Psoas muscle (tissue), 8 donors: ENCODE data around the gene RHOJ. TPM values are rescaled to one million over a fixed set of nuclear protein-coding genes. Genes with fewer than 3 reads are reported as not detected.

Experiments used
- ATAC-seq, 4 donors: fragments of 200-7000 bp; cut with Tn5 transposase; one replicate each; pipeline ENCODE4 v1.9.1; 2020; ENCODE audit warnings: moderate library complexity in 3 of 4, mild to moderate bottlenecking in 2 of 4
- DNase-seq, 2 donors: peaks; one replicate each; pipeline ENCODE4 v3.0.0-alpha.2; 2020
- H3K27ac ChIP-seq: fragments of 200-600 bp; one replicate; pipeline ENCODE4 v1.8.0; 2022
- H3K27me3 ChIP-seq, 3 donors: fragments of 200-600 bp in 1 of 3; one replicate each; pipeline versions ENCODE4 v1.6.1 to v1.8.0; 2013 to 2022; ENCODE audit warnings: low read length in 2 of 3, mild to moderate bottlenecking in 2 of 3, moderate library complexity in 1 of 3; ENCODE audit not compliant: insufficient read depth in 3 of 3
- H3K36me3 ChIP-seq, 2 donors: fragments of 200-600 bp in 1 of 2; one replicate each; pipeline versions ENCODE4 v1.6.1 to v1.8.0; 2013 to 2022; ENCODE audit warnings: low read depth in 1 of 2, mild to moderate bottlenecking in 1 of 2, moderate library complexity in 1 of 2; ENCODE audit not compliant: insufficient read depth in 1 of 2
- H3K4me1 ChIP-seq: fragments of 200-600 bp; one replicate; pipeline ENCODE4 v1.8.0; 2022
- H3K4me3 ChIP-seq: fragments of 200-600 bp; one replicate; pipeline ENCODE4 v1.8.0; 2022; ENCODE audit warnings: mild to moderate bottlenecking
- H3K9me3 ChIP-seq: fragments of 200-600 bp; one replicate; pipeline ENCODE4 v1.8.0; 2022
- CTCF ChIP-seq: fragments of 200-600 bp; IDR thresholded peaks from one replicate; pipeline ENCODE4 v1.8.0; 2022; ENCODE audit warnings: antibody characterized with exemption
- WGBS, 3 donors: extraction: QIAGEN DNeasy Blood & Tissue Kit; methylation state at CpG; one replicate each; pipeline versions ENCODE4 v1.1.6 to v1.1.7; 2013; 5-methylcytosine and 5-hydroxymethylcytosine counted together
- intact Hi-C, 2 donors: fragments of 100-400 bp; cut with DNase I; formaldehyde crosslinking; loops; one replicate each; pipeline versions ENCODE4 v1.11.0 to v1.14.2; 2022
- polyA plus RNA-seq, 3 donors: library from polyadenylated mRNA; stranded (reverse); fragments of 200-250 nt; gene quantifications; one replicate each; pipeline ENCODE4 v1.2.3, GENCODE V29; 2013
- total RNA-seq, 4 donors: library from RNA; stranded (reverse); fragmentation: NEBNext Ultra II Directional in 2 of 4; extraction: Animal tissue kit (Norgen Biotek cat#: 25700) in 2 of 4; gene quantifications; one replicate each; pipeline versions ENCODE4 v1.2.1 to v1.2.4, GENCODE V29; 2021 to 2023
- donor health status: healthy with polysubstance abuse.
- donor health status: DM: no; HTN: no; CAD: no; lungs with moderate emphysema.
- donor health status: Bipolar disorder and iron deficiency.
- donor health status: healthy.
- donor health status: DM: yes; HTN: yes; CAD: no.
- donor health status: DM: no; HTN: no; CAD: no.
- donor health status: DM: no; HTN: no; CAD: no.
- donor health status: DM: yes; HTN: yes; CAD: no.

Gene RHOJ
- total and polyA plus RNA-seq, 7 donors, result 2.2 to 7.5 (median 3.7) TPM

GRCh38 chr14:63214417-63215196 lies 10.4 kb downstream of the RHOJ start:
- 33 to 56% (median 41%) methylated on average over 5 of the region's 5 CpGs for WGBS, 3 donors
- Histone ChIP-seq H3K27me3 (peaks cover 0 to 2% (median 0%) of the 10 kb centered on the region in 3 donors), H3K4me3 (no peak overlapping the region), H3K27ac (no peak overlapping the region), H3K9me3 (no peaks in the 10 kb centered on the region), H3K36me3 (no peaks in the 10 kb centered on the region), H3K4me1 (no peaks in the 10 kb centered on the region)
- TF ChIP-seq CTCF, result no peak
- DNase-seq (no peak), ATAC-seq (peak in 1 of 4 donors; percentile 49)
- intact Hi-C loops, result no loop called here

- no peaks in the 10 kb centered on the region for H3K4me1 ChIP-seq
- ATAC-seq, result no peak
- no peak overlapping the region for H3K27ac ChIP-seq
- DNase-seq, result no peak
- no peak overlapping the region for H3K4me3 ChIP-seq
- TF ChIP-seq CTCF, result no peak
- WGBS, 3 donors, result 47 to 87% (median 57%) methylated on average over 3 of the region's 3 CpGs
- H3K36me3 ChIP-seq, result no peaks in the 10 kb centered on the region
- intact Hi-C loops, result no loop called here
- no peaks in the 10 kb centered on the region for H3K27me3 ChIP-seq
- no peaks in the 10 kb centered on the region for H3K9me3 ChIP-seq
Observed at GRCh38 chr14:63220526-63220925, 16.3 kb downstream of the RHOJ start.

GRCh38 chr14:63223596-63223995 lies 19.4 kb downstream of the RHOJ start:
- ATAC-seq (no peak), DNase-seq (no peak)
- no peak for TF ChIP-seq CTCF
- Histone ChIP-seq H3K4me3 (no peak overlapping the region), H3K27me3 (no peaks in the 10 kb centered on the region), H3K27ac (no peak overlapping the region), H3K4me1 (no peaks in the 10 kb centered on the region), H3K36me3 (no peaks in the 10 kb centered on the region), H3K9me3 (no peaks in the 10 kb centered on the region)
- intact Hi-C loops, result no loop called here
- 46 to 67% (median 55%) methylated on average over 3 of the region's 3 CpGs for WGBS, 3 donors

GRCh38 chr14:63224196-63224595 lies 20.0 kb downstream of the RHOJ start:
- intact Hi-C loops, result no loop called here
- Histone ChIP-seq H3K27me3 (no peaks in the 10 kb centered on the region), H3K4me1 (no peaks in the 10 kb centered on the region), H3K27ac (no peak overlapping the region), H3K4me3 (no peak overlapping the region), H3K9me3 (no peaks in the 10 kb centered on the region), H3K36me3 (no peaks in the 10 kb centered on the region)
- WGBS, 3 donors, result 31 to 44% (median 40%) methylated on average over 4 of the region's 4 CpGs
- ATAC-seq (no peak), DNase-seq (no peak)
- TF ChIP-seq CTCF, result no peak

GRCh38 chr14:63228217-63228616 lies 24.0 kb downstream of the RHOJ start:
- intact Hi-C loops, result no loop called here
- Histone ChIP-seq H3K27me3 (no peaks in the 10 kb centered on the region), H3K9me3 (no peaks in the 10 kb centered on the region), H3K4me3 (no peak overlapping the region), H3K4me1 (no peaks in the 10 kb centered on the region), H3K27ac (no peak overlapping the region), H3K36me3 (no peaks in the 10 kb centered on the region)
- 40 to 45% (median 40%) methylated on average over 2 of the region's 2 CpGs for WGBS, 3 donors
- ATAC-seq, result no peak
- no peak for TF ChIP-seq CTCF
- no peak for DNase-seq
